GM18861 (cell line): ENCODE data around the gene RIC8B.

ENCODE experiments used
- ATAC-seq: cut with Tn5 transposase; IDR thresholded peaks from one replicate; pipeline ENCODE4 v1.9.1; 2021; ENCODE audit not compliant: unreplicated experiment

Gene RIC8B

DNA sequence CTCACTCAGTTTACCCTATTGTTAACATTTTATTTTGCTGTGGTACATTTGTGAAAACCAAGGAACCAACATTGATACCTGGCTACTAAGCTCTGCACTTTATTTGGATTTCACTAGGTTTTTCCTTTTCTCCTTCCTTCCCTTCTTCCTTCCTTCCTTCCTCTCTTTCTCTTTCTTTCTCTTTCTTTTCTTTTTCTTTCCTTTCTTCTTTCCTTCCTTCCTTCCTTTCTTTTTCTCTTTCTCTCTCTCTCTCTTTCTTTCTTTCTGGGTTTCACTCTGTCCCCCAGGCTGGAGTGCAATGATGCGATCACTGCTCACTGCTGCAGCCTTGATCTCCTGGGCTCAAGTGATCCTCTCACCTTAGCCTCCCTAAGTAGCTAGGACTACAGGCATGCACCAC lies 152.2 kb downstream of the RIC8B start:
- no peak for ATAC-seq

DNA sequence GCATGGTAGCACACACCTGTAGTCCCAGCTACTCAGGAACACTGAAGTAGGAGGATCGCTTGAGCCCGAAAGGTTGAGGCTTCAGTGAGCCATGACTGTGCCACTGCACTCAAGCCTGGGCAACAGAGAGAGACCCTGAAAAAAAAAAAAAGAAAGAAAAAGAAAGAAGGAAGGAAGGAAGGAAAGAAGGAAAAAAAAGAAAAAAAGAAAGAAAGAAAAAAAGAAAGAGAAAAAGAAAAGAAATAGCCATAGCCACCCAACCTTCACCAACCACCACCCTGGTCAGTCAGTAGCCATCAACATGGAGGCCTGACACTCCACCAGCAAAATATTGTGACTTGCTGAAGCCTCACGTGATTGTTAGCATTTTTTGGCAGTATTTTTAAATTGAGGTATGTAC lies 159.8 kb downstream of the RIC8B start:
- ATAC-seq = no peak
